A375 (cell line): ENCODE results near the gene PWWP2B. TPM values are rescaled to one million over a fixed set of nuclear protein-coding genes. Genes with fewer than 3 reads are reported as not detected.

ENCODE experiments used
- total RNA-seq: library from RNA; depleted of rRNA; stranded (reverse); fragments of >200 nt; shearing (Covaris generic); gene quantifications from 2 replicates; pipeline ENCODE4 v1.2.3, GENCODE V29; 2014; rRNA removed

Gene PWWP2B
- total RNA-seq = 8.4 and 9.1 TPM in 2 replicates

DNA sequence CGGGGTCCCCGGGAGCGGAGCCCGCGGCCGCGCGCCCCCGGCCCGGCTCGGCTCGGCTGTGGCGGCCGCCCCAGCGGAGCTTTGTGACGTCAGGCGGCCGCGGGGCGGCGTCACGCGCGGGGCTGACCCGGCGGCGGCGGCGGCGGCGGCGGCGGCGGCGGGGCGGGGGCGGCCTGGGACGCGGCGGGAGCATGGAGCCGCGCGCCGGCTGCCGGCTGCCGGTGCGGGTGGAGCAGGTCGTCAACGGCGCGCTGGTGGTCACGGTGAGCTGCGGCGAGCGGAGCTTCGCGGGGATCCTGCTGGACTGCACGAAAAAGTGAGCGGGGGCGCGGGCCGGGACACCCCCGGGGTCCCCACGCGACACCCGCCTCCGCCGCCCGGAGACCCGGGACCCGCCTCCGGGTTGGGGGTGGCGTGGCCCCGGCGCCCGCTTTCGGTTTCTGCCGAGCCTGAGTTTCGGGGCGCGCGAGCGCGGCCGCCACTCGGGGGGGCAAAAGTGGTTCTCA lies at the start of gene PWWP2B:
Gene PWWP2B (plus strand): TSS at position 165 of the 506 bp plus-strand sequence. CDS start 27 bp downstream, at position 192.

Other genes starting within 250 kb of the PWWP2B start
- not detected in 2 replicates for gene DPYSL4, start 210.3 kb upstream of the PWWP2B start, total RNA-seq
- gene STK32C, start 89.2 kb upstream of the PWWP2B start, total RNA-seq = 17.8 and 23.6 TPM in 2 replicates
- gene LRRC27, start 65.0 kb upstream of the PWWP2B start, total RNA-seq = 6.9 and 7.7 TPM in 2 replicates
- gene INPP5A, start 140.6 kb downstream of the PWWP2B start, total RNA-seq = 17.0 and 17.2 TPM in 2 replicates